GM12801 (cell line): ENCODE data around the gene NDUFA12.

ENCODE experiments used
- CTCF ChIP-seq: IDR thresholded peaks from one replicate; pipeline ENCODE4 v1.5.1; 2011; ENCODE audit warnings: control low read depth; ENCODE audit not compliant: insufficient read length; ENCODE audit errors: extremely low read depth

NDUFA12 gene

GRCh38 chr12:95014554-95014953 is 11.1 kb upstream of the NDUFA12 start:
- TF ChIP-seq CTCF, result no peak

- no peak for TF ChIP-seq CTCF
Measured at GRCh38 chr12:95006206-95006605, 2.7 kb upstream of the NDUFA12 start.

- no peak for TF ChIP-seq CTCF
Measured at GRCh38 chr12:95004610-95005009, 1.1 kb upstream of the NDUFA12 start.

- TF ChIP-seq CTCF, result no peak
Measured at GRCh38 chr12:95003921-95004272, 400 bp upstream of the NDUFA12 start.

- TF ChIP-seq CTCF, result no peak
Measured at GRCh38 chr12:95002754-95003153, 743 bp downstream of the NDUFA12 start.

GRCh38 chr12:94998326-94998725 is 5.2 kb downstream of the NDUFA12 start:
- TF ChIP-seq CTCF, result no peak

- no peak for TF ChIP-seq CTCF
Measured at GRCh38 chr12:94997726-94998125, 5.8 kb downstream of the NDUFA12 start.

GRCh38 chr12:94997061-94997460 is 6.4 kb downstream of the NDUFA12 start:
- no peak for TF ChIP-seq CTCF
